ENCODE data around the gene SKI.

Gene SKI

DNA sequence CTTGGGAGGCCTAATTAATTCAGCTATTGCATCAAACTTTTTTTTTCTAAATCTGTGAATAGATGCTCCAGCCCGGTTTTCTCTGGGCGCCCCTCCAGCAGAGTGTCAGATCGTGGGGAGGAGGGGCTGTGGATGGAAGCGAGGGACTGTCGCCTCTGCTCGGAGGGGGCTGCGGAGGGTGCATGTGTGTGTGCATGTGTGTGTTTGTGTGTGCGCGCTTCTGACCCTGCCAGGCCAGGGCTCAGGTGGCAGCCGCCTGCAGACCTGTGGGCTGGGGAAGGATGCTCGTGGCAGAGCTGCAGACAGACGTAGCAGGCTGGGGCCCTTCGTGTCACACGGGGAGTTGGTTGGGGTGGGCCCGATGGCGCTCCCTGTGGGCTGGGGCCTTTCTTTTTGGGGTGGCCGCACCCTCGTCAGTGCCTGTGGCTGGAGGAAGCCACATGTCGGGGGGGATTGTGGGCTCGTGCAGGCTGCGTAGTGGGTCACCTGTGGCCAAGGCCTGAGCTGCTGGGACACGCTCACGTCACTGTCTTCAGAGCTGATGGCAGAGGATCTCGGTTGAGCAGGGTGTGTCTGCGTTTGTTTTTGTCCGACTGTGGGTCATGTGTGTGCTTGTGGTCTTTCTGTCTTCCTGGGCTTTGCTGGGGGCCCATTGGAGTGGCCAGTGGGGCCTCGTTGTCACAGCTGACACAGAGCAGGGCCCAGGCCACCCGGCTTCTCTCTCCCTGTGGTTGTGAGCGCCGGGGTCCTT, 2.8 kb downstream of the SKI start:
- H3K27ac ChIP-seq (ENCODE audit: low read length), result no peak overlapping the region
- H2AFZ ChIP-seq (ENCODE audit: low read depth, low read length), result no peak overlapping the region
- H3K4me3 ChIP-seq (ENCODE audit: low read length), result no peak overlapping the region
- TF ChIP-seq, protein P1, sequence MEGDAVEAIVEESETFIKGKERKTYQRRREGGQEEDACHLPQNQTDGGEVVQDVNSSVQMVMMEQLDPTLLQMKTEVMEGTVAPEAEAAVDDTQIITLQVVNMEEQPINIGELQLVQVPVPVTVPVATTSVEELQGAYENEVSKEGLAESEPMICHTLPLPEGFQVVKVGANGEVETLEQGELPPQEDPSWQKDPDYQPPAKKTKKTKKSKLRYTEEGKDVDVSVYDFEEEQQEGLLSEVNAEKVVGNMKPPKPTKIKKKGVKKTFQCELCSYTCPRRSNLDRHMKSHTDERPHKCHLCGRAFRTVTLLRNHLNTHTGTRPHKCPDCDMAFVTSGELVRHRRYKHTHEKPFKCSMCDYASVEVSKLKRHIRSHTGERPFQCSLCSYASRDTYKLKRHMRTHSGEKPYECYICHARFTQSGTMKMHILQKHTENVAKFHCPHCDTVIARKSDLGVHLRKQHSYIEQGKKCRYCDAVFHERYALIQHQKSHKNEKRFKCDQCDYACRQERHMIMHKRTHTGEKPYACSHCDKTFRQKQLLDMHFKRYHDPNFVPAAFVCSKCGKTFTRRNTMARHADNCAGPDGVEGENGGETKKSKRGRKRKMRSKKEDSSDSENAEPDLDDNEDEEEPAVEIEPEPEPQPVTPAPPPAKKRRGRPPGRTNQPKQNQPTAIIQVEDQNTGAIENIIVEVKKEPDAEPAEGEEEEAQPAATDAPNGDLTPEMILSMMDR (IDR thresholded peaks at IDR 0.05; ENCODE audit: low read depth, low read length), result no peak
- TF ChIP-seq EZH2phosphoT487 (IDR thresholded peaks at IDR 0.05; ENCODE audit: low read depth), result no peak
- no peaks in the 10 kb centered on the region for H3K27me3 ChIP-seq (ENCODE audit: low read depth, low read length)
- H3K9me3 ChIP-seq (ENCODE audit: insufficient read depth, low read length), result no peaks in the 10 kb centered on the region
- H3K4me1 ChIP-seq (ENCODE audit: low read length), result peaks cover 40% of the 10 kb centered on the region
- H3K79me2 ChIP-seq (ENCODE audit: low read length), result peaks cover 73% of the 10 kb centered on the region
- H3K9ac ChIP-seq (ENCODE audit: low read length), result no peak overlapping the region
- peak overlapping the region; percentile 98 for H3K4me2 ChIP-seq (ENCODE audit: low read length)
- peaks cover 9% of the 10 kb centered on the region for H3K36me3 ChIP-seq (replicated peaks; ENCODE audit: low read depth, low read length)
- peaks cover 68% of the 10 kb centered on the region for H4K20me1 ChIP-seq (ENCODE audit: insufficient read depth, low read length)

DNA sequence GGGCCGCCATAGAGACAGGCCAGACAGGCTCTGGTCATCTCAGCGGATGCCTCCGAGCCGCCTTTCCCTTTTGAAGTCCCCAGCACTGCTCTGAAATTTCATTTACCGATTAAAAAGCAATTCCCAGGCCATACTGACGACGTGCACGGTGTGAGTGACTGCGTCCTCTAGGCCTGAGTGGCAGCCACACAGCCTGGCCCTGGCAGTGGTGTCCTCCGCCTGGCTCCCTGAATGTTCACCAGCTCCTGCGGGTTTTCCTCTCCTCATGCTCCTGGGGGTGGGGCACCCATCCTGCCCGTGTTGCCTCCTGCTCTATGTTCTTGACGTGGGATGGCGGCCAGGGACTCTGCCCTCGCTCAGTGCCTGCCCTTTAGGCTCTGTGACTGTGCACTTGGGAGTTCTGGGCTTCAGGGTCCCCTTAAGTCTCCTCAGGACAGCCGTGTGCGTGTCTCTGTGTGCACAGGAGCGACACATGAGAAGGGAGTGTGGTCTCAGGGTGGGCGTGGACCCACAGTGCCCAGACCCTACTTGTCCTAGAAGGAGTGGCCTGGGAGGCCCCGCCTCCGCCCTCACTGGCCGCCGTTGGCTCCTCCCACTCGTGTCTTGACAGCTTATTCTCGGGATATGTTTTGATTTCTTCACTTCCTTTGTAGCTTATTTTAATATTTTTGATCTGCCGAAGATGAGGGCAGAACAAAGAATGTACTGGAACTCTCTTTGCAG, 3.6 kb downstream of the SKI start:
- no peak for TF ChIP-seq EZH2phosphoT487 (IDR thresholded peaks at IDR 0.05; ENCODE audit: low read depth)
- no peak overlapping the region for H3K4me3 ChIP-seq (ENCODE audit: low read length)
- H3K4me2 ChIP-seq (ENCODE audit: low read length), result no peak overlapping the region
- peaks cover 9% of the 10 kb centered on the region for H3K36me3 ChIP-seq (replicated peaks; ENCODE audit: low read depth, low read length)
- no peak overlapping the region for H3K9ac ChIP-seq (ENCODE audit: low read length)
- no peak overlapping the region for H3K27ac ChIP-seq (ENCODE audit: low read length)
- H3K79me2 ChIP-seq (ENCODE audit: low read length), result peaks cover 80% of the 10 kb centered on the region
- no peaks in the 10 kb centered on the region for H3K9me3 ChIP-seq (ENCODE audit: insufficient read depth, low read length)
- peaks cover 73% of the 10 kb centered on the region for H4K20me1 ChIP-seq (ENCODE audit: insufficient read depth, low read length)
- no peak overlapping the region for H2AFZ ChIP-seq (ENCODE audit: low read depth, low read length)
- H3K27me3 ChIP-seq (ENCODE audit: low read depth, low read length), result no peaks in the 10 kb centered on the region
- H3K4me1 ChIP-seq (ENCODE audit: low read length), result peaks cover 40% of the 10 kb centered on the region

DNA sequence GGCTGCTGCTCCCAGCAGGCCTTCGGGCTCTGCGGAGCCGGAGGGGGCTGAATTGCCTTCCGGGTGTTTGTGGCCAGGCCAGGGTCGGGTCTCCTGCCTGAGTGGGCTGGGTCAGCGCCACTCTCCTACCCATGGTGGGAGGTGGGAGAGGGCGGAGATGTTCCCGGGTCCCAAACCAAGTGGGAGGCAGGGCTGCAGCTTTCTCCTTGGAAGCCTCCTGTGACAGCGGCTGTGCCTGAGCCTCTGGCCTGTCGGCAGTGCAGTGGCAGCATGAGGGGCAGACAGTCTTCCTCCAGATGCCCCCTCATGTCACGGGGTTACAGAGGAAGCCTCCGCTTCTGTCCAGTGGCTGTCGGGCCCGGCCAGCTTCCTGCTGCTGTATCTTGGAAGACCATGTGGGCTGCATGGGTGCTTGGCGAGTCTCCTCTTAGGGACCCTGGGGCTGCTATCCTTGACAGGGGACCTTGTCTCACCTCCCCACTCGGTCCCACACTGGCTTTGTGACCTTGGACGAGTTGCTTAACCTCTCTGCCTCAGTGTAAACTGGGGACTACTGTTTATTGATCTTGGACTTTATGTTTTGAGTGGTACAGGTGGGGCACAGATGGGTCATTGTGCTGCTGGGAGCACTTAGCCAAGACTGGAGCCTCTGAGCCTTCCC, 4.3 kb downstream of the SKI start:
- Histone ChIP-seq H3K9ac (ENCODE audit: low read length) (no peak overlapping the region), H3K4me2 (ENCODE audit: low read length) (no peak overlapping the region), H3K27ac (ENCODE audit: low read length) (no peak overlapping the region), H3K79me2 (ENCODE audit: low read length) (peaks cover 87% of the 10 kb centered on the region), H3K9me3 (ENCODE audit: insufficient read depth, low read length) (no peaks in the 10 kb centered on the region), H2AFZ (ENCODE audit: low read depth, low read length) (no peak overlapping the region), H4K20me1 (ENCODE audit: insufficient read depth, low read length) (peaks cover 80% of the 10 kb centered on the region), H3K4me1 (ENCODE audit: low read length) (peaks cover 38% of the 10 kb centered on the region), H3K4me3 (ENCODE audit: low read length) (no peak overlapping the region), H3K27me3 (ENCODE audit: low read depth, low read length) (no peaks in the 10 kb centered on the region), H3K36me3 (replicated peaks; ENCODE audit: low read depth, low read length) (peaks cover 9% of the 10 kb centered on the region)
- TF ChIP-seq, protein P1 (IDR thresholded peaks at IDR 0.05; ENCODE audit: low read depth, low read length), result no peak
- no peak for TF ChIP-seq EZH2phosphoT487 (IDR thresholded peaks at IDR 0.05; ENCODE audit: low read depth)

DNA sequence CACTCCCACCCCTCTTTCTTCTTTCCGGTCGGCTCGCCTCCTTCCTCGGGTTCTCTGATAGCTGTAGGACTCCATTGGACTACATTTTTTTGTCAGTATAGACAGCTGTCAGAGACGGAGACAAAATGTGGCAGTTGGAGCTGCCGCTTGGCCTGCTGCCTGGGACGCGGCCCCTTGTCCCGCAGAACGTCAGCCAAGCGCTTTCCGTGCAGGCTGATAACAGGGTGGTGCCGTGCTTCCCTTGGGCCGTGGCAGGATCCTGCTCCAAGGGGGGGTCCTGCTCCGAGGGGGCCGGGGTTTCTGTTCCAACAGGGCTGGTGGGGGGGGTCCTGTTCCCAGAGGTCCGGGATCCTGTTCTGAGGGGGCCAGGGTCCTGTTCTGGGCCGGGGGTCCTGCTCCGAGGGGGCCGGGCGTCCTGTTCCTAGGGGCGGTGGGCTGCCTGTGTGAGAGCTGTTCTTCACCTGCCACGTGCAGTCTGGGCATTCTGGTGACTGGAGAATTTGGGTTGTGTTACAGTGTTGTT, 4.9 kb downstream of the SKI start:
- Histone ChIP-seq H3K79me2 (ENCODE audit: low read length) (peaks cover 93% of the 10 kb centered on the region), H2AFZ (ENCODE audit: low read depth, low read length) (no peak overlapping the region), H3K9ac (ENCODE audit: low read length) (no peak overlapping the region), H3K4me3 (ENCODE audit: low read length) (no peak overlapping the region), H3K27me3 (ENCODE audit: low read depth, low read length) (no peaks in the 10 kb centered on the region), H4K20me1 (ENCODE audit: insufficient read depth, low read length) (peaks cover 86% of the 10 kb centered on the region), H3K27ac (ENCODE audit: low read length) (no peak overlapping the region), H3K4me1 (ENCODE audit: low read length) (peaks cover 38% of the 10 kb centered on the region), H3K9me3 (ENCODE audit: insufficient read depth, low read length) (no peaks in the 10 kb centered on the region), H3K4me2 (ENCODE audit: low read length) (no peak overlapping the region), H3K36me3 (replicated peaks; ENCODE audit: low read depth, low read length) (peaks cover 9% of the 10 kb centered on the region)
- TF ChIP-seq, protein P1 (IDR thresholded peaks at IDR 0.05; ENCODE audit: low read depth, low read length), result no peak
- no peak for TF ChIP-seq EZH2phosphoT487 (IDR thresholded peaks at IDR 0.05; ENCODE audit: low read depth)

All from OCI-LY3 (cell line).